ENCODE results near the gene RNU4-1. TPM values are rescaled to one million over a fixed set of nuclear protein-coding genes. Genes with fewer than 3 reads are reported as not detected.

Gene RNU4-1
- total RNA-seq, 1 experiment from 2014 or later = 2,323 TPM

DNA sequence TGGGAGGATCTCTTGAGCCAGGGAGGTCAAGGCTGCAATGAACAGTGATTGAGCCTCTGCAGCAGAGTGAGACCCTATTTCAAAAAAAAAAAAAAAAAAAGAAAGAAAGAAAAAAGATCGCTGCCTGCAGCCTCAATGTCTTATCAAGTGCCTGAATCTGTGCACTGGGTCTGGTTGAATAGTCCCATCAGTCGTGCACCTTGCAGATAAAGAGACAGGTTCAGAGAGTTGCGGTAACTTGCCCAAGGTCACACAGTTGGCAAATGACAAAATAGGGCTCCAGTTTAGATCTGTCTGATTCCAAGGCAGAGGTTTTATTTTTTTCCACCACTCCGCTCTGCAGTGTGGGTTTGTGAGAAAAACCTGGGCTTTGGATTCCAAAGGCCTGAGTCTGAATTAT is 35.2 kb upstream of the RNU4-1 start (continued):
- TF ChIP-seq, protein P1, sequence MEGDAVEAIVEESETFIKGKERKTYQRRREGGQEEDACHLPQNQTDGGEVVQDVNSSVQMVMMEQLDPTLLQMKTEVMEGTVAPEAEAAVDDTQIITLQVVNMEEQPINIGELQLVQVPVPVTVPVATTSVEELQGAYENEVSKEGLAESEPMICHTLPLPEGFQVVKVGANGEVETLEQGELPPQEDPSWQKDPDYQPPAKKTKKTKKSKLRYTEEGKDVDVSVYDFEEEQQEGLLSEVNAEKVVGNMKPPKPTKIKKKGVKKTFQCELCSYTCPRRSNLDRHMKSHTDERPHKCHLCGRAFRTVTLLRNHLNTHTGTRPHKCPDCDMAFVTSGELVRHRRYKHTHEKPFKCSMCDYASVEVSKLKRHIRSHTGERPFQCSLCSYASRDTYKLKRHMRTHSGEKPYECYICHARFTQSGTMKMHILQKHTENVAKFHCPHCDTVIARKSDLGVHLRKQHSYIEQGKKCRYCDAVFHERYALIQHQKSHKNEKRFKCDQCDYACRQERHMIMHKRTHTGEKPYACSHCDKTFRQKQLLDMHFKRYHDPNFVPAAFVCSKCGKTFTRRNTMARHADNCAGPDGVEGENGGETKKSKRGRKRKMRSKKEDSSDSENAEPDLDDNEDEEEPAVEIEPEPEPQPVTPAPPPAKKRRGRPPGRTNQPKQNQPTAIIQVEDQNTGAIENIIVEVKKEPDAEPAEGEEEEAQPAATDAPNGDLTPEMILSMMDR (IDR thresholded peaks at IDR 0.05 in 2 of 3, conservative IDR thresholded peaks at IDR 0.05 in 1 of 3; ENCODE audit: borderline replicate concordance in 1 of 3, insufficient read depth in 1 of 3, low read depth in 2 of 3, low read length in 2 of 3) = no peak
- TF ChIP-seq POLR2AphosphoS5 (IDR thresholded peaks at IDR 0.05; ENCODE audit: low read depth, low read length) = no peak
- no peak for TF ChIP-seq ZNF274 (IDR thresholded peaks at IDR 0.05; ENCODE audit: low read depth, low read length)

DNA sequence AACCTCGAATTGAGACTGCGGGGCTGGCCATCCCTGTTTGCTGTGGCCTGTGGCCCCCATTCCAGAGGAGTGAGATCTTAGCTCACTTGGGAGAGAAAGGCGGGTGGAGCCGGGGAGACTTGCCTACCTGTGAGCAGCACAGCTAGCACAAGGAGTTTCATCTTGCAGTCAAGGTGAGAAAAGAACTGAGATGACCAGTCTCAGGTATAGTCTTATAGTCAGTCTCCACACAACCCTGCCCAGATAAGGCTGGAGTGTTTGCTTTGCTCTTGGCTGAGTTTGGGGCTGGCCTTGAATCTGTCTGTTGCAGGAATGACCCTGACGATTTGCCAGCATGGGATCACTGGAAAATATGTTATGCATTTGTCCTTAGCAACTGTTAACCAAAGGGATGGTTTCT is 34.6 kb upstream of the RNU4-1 start, which contains the start of gene PLA2G1B:
PLA2G1B (minus strand) TSS at position 187 of the 400 bp plus-strand sequence; CDS start at position 161, 26 bp downstream.
- H4K20me1 ChIP-seq (ENCODE audit: insufficient read depth) = no peaks in the 10 kb centered on the region
- RAD21 ChIA-PET (ENCODE audit: low non-redundant PET in 1 of 2, low total read pairs in 2 of 2, uncharacterized antibody in 2 of 2, unreplicated experiment in 2 of 2) = no interaction called here
- H3K79me2 ChIP-seq (ENCODE audit: insufficient read depth, low read length) = no peaks in the 10 kb centered on the region
- H3K4me2 ChIP-seq (ENCODE audit: low read length) = no peak within 1 kb of the TSS
- DNase-seq (ENCODE audit: low read depth, low spot score) (no peak), ATAC-seq (no peak)
- no TSS peak for BruUV-seq (replicated peaks)
- TF ChIP-seq, protein P1 (IDR thresholded peaks at IDR 0.05 in 2 of 3, conservative IDR thresholded peaks at IDR 0.05 in 1 of 3; ENCODE audit: borderline replicate concordance in 1 of 3, insufficient read depth in 1 of 3, low read depth in 2 of 3, low read length in 2 of 3) = no peak
- TF ChIP-seq CBX3 (IDR thresholded peaks at IDR 0.05; ENCODE audit: low read depth) = no peak
- no peak for TF ChIP-seq POLR2AphosphoS5 (IDR thresholded peaks at IDR 0.05; ENCODE audit: low read depth, low read length)
- TF ChIP-seq RAD21 (IDR thresholded peaks at IDR 0.05; ENCODE audit: low read depth) = no peak
- no peak for TF ChIP-seq JUND (IDR thresholded peaks at IDR 0.05)
- no peak for TF ChIP-seq SP1 (IDR thresholded peaks at IDR 0.05; ENCODE audit: low read depth)
- no peak for TF ChIP-seq TCF7L2 (IDR thresholded peaks at IDR 0.05; ENCODE audit: borderline replicate concordance, extremely low read depth, insufficient read depth, insufficient read length)
- no peak for TF ChIP-seq ZFX (IDR thresholded peaks at IDR 0.05)
- no peak for TF ChIP-seq CEBPB (IDR thresholded peaks at IDR 0.05; ENCODE audit: low read depth)
- TF ChIP-seq, protein P2, sequence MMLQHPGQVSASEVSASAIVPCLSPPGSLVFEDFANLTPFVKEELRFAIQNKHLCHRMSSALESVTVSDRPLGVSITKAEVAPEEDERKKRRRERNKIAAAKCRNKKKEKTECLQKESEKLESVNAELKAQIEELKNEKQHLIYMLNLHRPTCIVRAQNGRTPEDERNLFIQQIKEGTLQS (IDR thresholded peaks at IDR 0.05) = no peak
- TF ChIP-seq FOSL1 (IDR thresholded peaks at IDR 0.05; ENCODE audit: low read depth) = no peak
- TF ChIP-seq, protein P3, sequence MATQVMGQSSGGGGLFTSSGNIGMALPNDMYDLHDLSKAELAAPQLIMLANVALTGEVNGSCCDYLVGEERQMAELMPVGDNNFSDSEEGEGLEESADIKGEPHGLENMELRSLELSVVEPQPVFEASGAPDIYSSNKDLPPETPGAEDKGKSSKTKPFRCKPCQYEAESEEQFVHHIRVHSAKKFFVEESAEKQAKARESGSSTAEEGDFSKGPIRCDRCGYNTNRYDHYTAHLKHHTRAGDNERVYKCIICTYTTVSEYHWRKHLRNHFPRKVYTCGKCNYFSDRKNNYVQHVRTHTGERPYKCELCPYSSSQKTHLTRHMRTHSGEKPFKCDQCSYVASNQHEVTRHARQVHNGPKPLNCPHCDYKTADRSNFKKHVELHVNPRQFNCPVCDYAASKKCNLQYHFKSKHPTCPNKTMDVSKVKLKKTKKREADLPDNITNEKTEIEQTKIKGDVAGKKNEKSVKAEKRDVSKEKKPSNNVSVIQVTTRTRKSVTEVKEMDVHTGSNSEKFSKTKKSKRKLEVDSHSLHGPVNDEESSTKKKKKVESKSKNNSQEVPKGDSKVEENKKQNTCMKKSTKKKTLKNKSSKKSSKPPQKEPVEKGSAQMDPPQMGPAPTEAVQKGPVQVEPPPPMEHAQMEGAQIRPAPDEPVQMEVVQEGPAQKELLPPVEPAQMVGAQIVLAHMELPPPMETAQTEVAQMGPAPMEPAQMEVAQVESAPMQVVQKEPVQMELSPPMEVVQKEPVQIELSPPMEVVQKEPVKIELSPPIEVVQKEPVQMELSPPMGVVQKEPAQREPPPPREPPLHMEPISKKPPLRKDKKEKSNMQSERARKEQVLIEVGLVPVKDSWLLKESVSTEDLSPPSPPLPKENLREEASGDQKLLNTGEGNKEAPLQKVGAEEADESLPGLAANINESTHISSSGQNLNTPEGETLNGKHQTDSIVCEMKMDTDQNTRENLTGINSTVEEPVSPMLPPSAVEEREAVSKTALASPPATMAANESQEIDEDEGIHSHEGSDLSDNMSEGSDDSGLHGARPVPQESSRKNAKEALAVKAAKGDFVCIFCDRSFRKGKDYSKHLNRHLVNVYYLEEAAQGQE (IDR thresholded peaks at IDR 0.05; ENCODE audit: low read depth) = no peak
- TF ChIP-seq EZH2phosphoT487 (IDR thresholded peaks at IDR 0.05; ENCODE audit: borderline replicate concordance) = no peak
- TF ChIP-seq YY1 (IDR thresholded peaks at IDR 0.05; ENCODE audit: extremely low read depth, insufficient replicate concordance, low read depth, low read length) = no peak
- no peak for TF ChIP-seq EGR1 (IDR thresholded peaks at IDR 0.05; ENCODE audit: low read depth)
- no peaks in the 10 kb centered on the region for H3K9me3 ChIP-seq (ENCODE audit: control insufficient read depth in 1 of 2, insufficient read depth in 1 of 2, low read depth in 1 of 2, low read length in 2 of 2)
- no peak within 1 kb of the TSS for H3K9ac ChIP-seq (ENCODE audit: low read length)
- no peak within 1 kb of the TSS for H3K4me3 ChIP-seq (replicated peaks in 1 of 2; ENCODE audit: low read depth in 1 of 2, low read length in 2 of 2)
- intact Hi-C loops (cut with micrococcal nuclease) = loop anchor here (5.0 to 10.0 kb wide), 3 partner anchors 207 to 680 kb away; partner anchors contain the start of genes POP5 and RNF10
- H3K36me3 ChIP-seq (ENCODE audit: control insufficient read depth in 1 of 2, insufficient read depth in 2 of 2, low read length in 2 of 2) = no peaks in the 10 kb centered on the region
- peaks cover 0 to 8% of the 10 kb centered on the region in 2 experiments; a peak in 1 of 4 replicates for H3K4me1 ChIP-seq (ENCODE audit: control insufficient read depth in 1 of 2, insufficient read depth in 2 of 2, low read length in 2 of 2)
- no peaks in the 10 kb centered on the region for H3K27me3 ChIP-seq (ENCODE audit: insufficient read depth, low read length)
- no peak within 1 kb of the TSS for H2AFZ ChIP-seq (ENCODE audit: low read depth, low read length, poor library complexity, severe bottlenecking)
- CTCF ChIA-PET = interaction anchor here (0.9 to 2.0 kb wide), 3 partner anchors 8 to 321 kb away, joined by 3 to 7 read pairs (median 7); no protein-coding TSS in a partner anchor
- H3K9me2 ChIP-seq (ENCODE audit: insufficient read depth) = no peaks in the 10 kb centered on the region
- POLR2A ChIA-PET = interaction anchor here (1.6 to 2.3 kb wide), 2 partner anchors 8 to 36 kb away, joined by 4 to 10 read pairs; partner anchors contain the start of gene RNU4-2
- no peak within 1 kb of the TSS for H3K27ac ChIP-seq (ENCODE audit: low read depth, low read length)
